BE2C (cell line): ENCODE measurements around the gene CSF3.

Experiments
- DNase-seq: peaks from one replicate; pipeline ENCODE4 v3.0.0-alpha.2; 2020
- H3K27me3 ChIP-seq: fragments of 250-450 bp; sonication (Bioruptor Pico); 2 replicates; pipeline ENCODE4 v1.5.1; 2020; ENCODE audit warnings: mild to moderate bottlenecking
- H3K36me3 ChIP-seq: fragments of 250-450 bp; sonication (Bioruptor Pico); 2 replicates; pipeline ENCODE4 v1.5.1; 2020; ENCODE audit warnings: mild to moderate bottlenecking
- H3K4me1 ChIP-seq: fragments of 250-450 bp; sonication (Bioruptor Pico); 2 replicates; pipeline ENCODE4 v1.5.1; 2020
- H3K4me3 ChIP-seq: 2 replicates; pipeline ENCODE4 v1.5.1; 2011; ENCODE audit warnings: low read depth, low read length
- H3K9me3 ChIP-seq: fragments of 250-450 bp; sonication (Bioruptor Pico); 2 replicates; pipeline ENCODE4 v1.5.1; 2020
- TF ChIP-seq, protein P1 (sequence below): IDR thresholded peaks from 2 replicates; pipeline ENCODE4 v1.5.1; 2012; ENCODE audit warnings: mild to moderate bottlenecking, low read depth, low read length

The CSF3 gene

GRCh38 chr17:40031706-40032105 lies 16.5 kb downstream of the CSF3 start:
- no peak overlapping the region for H3K4me3 ChIP-seq
- peaks cover 59% of the 10 kb centered on the region for H3K36me3 ChIP-seq
- no peaks in the 10 kb centered on the region; the same call in 1 of the 2 replicates for H3K4me1 ChIP-seq
- TF ChIP-seq, protein P1, sequence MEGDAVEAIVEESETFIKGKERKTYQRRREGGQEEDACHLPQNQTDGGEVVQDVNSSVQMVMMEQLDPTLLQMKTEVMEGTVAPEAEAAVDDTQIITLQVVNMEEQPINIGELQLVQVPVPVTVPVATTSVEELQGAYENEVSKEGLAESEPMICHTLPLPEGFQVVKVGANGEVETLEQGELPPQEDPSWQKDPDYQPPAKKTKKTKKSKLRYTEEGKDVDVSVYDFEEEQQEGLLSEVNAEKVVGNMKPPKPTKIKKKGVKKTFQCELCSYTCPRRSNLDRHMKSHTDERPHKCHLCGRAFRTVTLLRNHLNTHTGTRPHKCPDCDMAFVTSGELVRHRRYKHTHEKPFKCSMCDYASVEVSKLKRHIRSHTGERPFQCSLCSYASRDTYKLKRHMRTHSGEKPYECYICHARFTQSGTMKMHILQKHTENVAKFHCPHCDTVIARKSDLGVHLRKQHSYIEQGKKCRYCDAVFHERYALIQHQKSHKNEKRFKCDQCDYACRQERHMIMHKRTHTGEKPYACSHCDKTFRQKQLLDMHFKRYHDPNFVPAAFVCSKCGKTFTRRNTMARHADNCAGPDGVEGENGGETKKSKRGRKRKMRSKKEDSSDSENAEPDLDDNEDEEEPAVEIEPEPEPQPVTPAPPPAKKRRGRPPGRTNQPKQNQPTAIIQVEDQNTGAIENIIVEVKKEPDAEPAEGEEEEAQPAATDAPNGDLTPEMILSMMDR = no peak
- DNase-seq = no peak
- no peaks in the 10 kb centered on the region for H3K27me3 ChIP-seq
- H3K9me3 ChIP-seq = no peaks in the 10 kb centered on the region

DNA sequence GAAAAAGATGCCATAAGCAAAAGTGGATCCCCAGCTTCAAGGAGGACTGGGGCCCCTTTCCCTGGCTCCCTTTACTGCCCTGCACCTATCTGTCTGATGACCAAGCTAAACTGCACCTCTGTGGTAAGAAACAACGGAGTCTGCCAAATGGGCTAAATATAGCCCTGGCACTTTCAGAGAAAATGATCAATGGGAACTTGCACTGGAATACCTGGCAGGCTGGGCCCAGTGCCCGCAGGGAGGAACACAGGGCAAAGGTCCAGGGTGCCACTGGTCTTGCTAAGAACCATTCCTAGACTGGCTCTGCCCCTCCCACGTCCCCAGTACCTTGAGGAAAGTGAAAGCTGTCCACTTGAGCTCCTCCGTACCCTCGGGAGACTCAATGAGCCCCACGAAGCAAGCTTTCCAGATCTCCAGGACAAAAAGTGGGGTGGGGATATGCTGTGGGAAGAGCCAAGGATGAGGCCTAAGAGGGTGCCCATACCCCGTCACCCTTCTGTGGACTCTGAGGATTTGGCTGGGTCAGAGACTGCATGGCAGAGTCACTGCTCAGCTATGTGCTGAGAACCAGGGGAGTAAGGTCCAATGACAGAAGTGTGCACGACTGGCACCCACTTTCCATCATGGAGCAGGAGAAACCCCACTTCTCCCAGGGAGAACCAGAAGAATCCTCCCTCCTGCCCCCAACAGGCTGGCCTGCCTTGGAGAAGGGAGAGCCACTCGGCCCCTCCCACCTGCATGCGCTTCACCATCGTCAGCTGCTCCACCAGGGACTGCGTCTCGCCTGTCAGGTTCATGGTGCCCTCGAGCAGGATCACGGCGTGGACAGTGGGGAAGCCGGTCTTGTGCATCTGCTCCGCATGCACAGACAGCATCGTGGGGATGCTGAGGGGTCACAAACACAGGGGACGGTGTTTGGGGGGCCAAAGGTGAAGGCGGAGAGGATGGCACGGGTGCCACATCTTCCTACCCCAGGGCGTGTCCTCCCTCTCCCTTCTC lies 17.4 kb downstream of the CSF3 start:
- no peak overlapping the region for H3K4me3 ChIP-seq
- DNase-seq = no peak
- no peaks in the 10 kb centered on the region for H3K27me3 ChIP-seq
- H3K9me3 ChIP-seq = no peaks in the 10 kb centered on the region
- peaks cover 57% of the 10 kb centered on the region for H3K36me3 ChIP-seq
- TF ChIP-seq, protein P1 = no peak
- no peaks in the 10 kb centered on the region for H3K4me1 ChIP-seq

DNA sequence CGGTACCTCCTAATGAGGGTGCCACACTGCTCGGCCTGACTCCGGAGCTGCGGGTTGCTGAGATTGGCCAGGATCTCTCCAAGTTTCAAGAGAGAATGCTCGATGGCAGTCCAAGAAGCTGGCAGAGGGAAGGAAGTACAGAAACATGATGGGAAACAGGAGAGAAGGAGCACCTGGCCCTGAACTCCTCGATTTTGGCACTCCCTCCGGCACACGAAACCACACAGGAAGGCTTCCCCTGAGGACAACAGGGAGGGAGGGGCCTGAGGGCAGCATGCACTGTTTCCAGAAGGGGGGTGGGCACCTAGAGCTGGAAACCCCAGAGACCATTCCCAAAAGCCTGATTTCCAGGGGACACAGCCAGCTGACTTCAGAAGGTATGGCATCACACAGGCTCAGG lies 18.1 kb downstream of the CSF3 start:
- peaks cover 56% of the 10 kb centered on the region for H3K36me3 ChIP-seq
- TF ChIP-seq, protein P1 = no peak

GRCh38 chr17:40034426-40035161 lies 19.4 kb downstream of the CSF3 start:
- H3K27me3 ChIP-seq = no peaks in the 10 kb centered on the region
- DNase-seq = no peak
- H3K4me1 ChIP-seq = peaks cover 6% of the 10 kb centered on the region
- H3K9me3 ChIP-seq = no peaks in the 10 kb centered on the region
- H3K4me3 ChIP-seq = no peak overlapping the region
- TF ChIP-seq, protein P1 = no peak
- H3K36me3 ChIP-seq = peaks cover 43% of the 10 kb centered on the region

More for the DNA sequence above, 18.1 kb downstream of the CSF3 start:
- H3K4me3 ChIP-seq = no peak overlapping the region
- no peak for DNase-seq
- H3K9me3 ChIP-seq = no peaks in the 10 kb centered on the region
- H3K4me1 ChIP-seq = no peaks in the 10 kb centered on the region
- H3K27me3 ChIP-seq = no peaks in the 10 kb centered on the region

GRCh38 chr17:40035162-40035559 lies 19.9 kb downstream of the CSF3 start:
- Histone ChIP-seq H3K36me3 (peaks cover 39% of the 10 kb centered on the region), H3K4me1 (peaks cover 6% of the 10 kb centered on the region), H3K9me3 (no peaks in the 10 kb centered on the region), H3K4me3 (no peak overlapping the region), H3K27me3 (no peaks in the 10 kb centered on the region)
- DNase-seq = peak; percentile 71
- TF ChIP-seq, protein P1 = peak; percentile 85
